CD4-positive, CD25-positive, alpha-beta regulatory T cell (primary cell): ENCODE data around the gene TEX261. TPM values are rescaled to one million over a fixed set of nuclear protein-coding genes. Genes with fewer than 3 reads are reported as not detected.
A peak's percentile ranks its signal among the peaks of the same experiment; 100 is the strongest.
"Not testable (repeated sequence)": the region's sequence is repeated elsewhere in the genome, so short reads cannot be mapped to it uniquely, and the experiment has no call there.

Source experiments
- ATAC-seq, 2 donors: fragments of 150-1000 bp; cut with Tn5 transposase; one replicate each; pipeline ENCODE4 v1.10.0; 2021; ENCODE audit warnings: low read depth in 2 of 2, moderate number of reproducible peaks in 2 of 2, moderate library complexity in 1 of 2
- DNase-seq, 3 donors: peaks; one replicate each; pipeline versions ENCODE4 v3.0.0 to v3.0.0-alpha.2; 2012 to 2022; ENCODE audit warnings: mixed read lengths in 1 of 3
- H3K27ac ChIP-seq: one replicate; pipeline ENCODE4 v1.7.0; 2013; ENCODE audit warnings: mild to moderate bottlenecking, low read length; ENCODE audit not compliant: insufficient read depth, poor library complexity, severe bottlenecking
- H3K27me3 ChIP-seq: one replicate; pipeline ENCODE4 v1.7.0; 2013; ENCODE audit warnings: low read length; ENCODE audit not compliant: control insufficient read depth, insufficient read depth
- H3K36me3 ChIP-seq: one replicate; pipeline ENCODE4 v1.7.0; 2013; ENCODE audit warnings: mild to moderate bottlenecking, low read length, moderate library complexity; ENCODE audit not compliant: control insufficient read depth, insufficient read depth
- H3K4me1 ChIP-seq: 2 replicates; pipeline ENCODE4 v1.7.0; 2013; ENCODE audit warnings: mild to moderate bottlenecking, low read length; ENCODE audit not compliant: insufficient read depth, control insufficient read depth, poor library complexity, severe bottlenecking
- H3K4me3 ChIP-seq: one replicate; pipeline ENCODE4 v1.7.0; 2013; ENCODE audit warnings: low read depth, mild to moderate bottlenecking, low read length, moderate library complexity
- H3K9me3 ChIP-seq, 2 experiments: 1 replicate in 1 of 2; 2 replicates in 1 of 2; pipeline ENCODE4 v1.7.0; 2013; ENCODE audit warnings: low read length in 2 of 2, mild to moderate bottlenecking in 1 of 2, moderate library complexity in 1 of 2; ENCODE audit not compliant: control insufficient read depth in 2 of 2
- H3K27ac Mint-ChIP-seq, 3 donors: one replicate each; pipeline ENCODE4 v1.8.0; 2020 to 2022; ENCODE audit warnings: mild to moderate bottlenecking in 3 of 3, mixed read lengths in 3 of 3, moderate library complexity in 2 of 3
- H3K27me3 Mint-ChIP-seq: one replicate; pipeline ENCODE4 v1.8.0; 2022; ENCODE audit warnings: mild to moderate bottlenecking, mixed read lengths
- H3K36me3 Mint-ChIP-seq: one replicate; pipeline ENCODE4 v1.8.0; 2020; ENCODE audit warnings: mixed read lengths
- H3K4me1 Mint-ChIP-seq, 4 donors: one replicate each; pipeline ENCODE4 v1.8.0; 2020 to 2022; ENCODE audit warnings: mixed read lengths in 4 of 4, mild to moderate bottlenecking in 1 of 4
- H3K4me3 Mint-ChIP-seq, 4 donors: one replicate each; pipeline ENCODE4 v1.8.0; 2020 to 2022; ENCODE audit warnings: mild to moderate bottlenecking in 4 of 4, mixed read lengths in 4 of 4, moderate library complexity in 3 of 4
- H3K9me3 Mint-ChIP-seq, 7 donors: one replicate each; pipeline ENCODE4 v1.8.0; 2020 to 2022; ENCODE audit warnings: mixed read lengths in 7 of 7, mild to moderate bottlenecking in 3 of 7, moderate library complexity in 2 of 7
- polyA plus RNA-seq, 4 donors: library from polyadenylated mRNA; unstranded; fragments of 300-500 nt; fragmentation: Illumina TruSeq; gene quantifications; one replicate each; pipeline ENCODE4 v1.2.3, GENCODE V29; 2021
- total RNA-seq: library from RNA; stranded (reverse); gene quantifications from one replicate; pipeline ENCODE4 v1.2.3, GENCODE V29; 2022

Gene TEX261
- total RNA-seq = 37.8 TPM
- polyA plus RNA-seq = 10 to 100 TPM; 30.2 to 35.4 (median 32.6) TPM

DNA sequence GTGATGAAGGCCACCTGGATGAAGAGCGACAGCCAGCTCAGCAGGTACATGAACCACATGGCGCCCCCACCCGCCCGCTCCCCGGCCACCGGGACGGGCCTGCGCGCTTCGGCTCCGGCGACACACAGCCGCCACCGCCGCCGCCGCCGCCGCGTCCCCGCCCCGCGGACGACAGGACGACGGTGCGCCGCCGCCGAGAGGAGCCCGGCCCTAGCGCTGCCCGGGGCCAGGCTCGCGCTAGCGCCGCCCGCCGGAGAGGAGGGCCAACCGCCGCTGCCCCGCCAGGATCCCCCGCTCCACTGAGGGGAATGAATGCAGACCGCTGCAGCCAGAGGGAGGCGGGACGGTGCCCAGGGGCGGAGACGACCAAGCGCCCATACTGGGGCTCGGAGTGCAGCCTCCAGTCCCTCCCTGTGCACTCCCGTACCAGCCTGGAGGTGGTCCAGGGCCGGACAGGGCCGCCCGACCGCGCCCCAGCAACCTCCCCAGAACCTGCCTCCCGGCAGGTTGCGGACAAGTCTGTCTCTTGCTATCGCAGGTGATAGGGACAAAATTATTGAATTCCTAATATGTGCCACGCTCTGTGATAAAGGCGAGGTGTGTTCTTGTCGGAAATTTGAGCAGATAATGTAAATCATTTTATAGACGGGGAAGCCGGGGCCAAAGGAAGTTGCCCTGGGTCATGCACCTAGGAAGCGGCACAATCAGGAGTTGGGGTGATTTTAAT lies at the start of gene TEX261:
TEX261 (minus strand) TSS at position 175 of the 727 bp plus-strand sequence; CDS start at position 59, 116 bp downstream.
- DNase-seq (peak; percentile 82 to 92 (median 89)), ATAC-seq (peak; percentile 98)
- Mint-ChIP-seq H3K4me3 (peak within 1 kb of the TSS; percentile 94 to 99 (median 96)), H3K27ac (peak within 1 kb of the TSS; percentile 86 to 96 (median 90)), H3K4me1 (peaks cover 23 to 40% (median 29%) of the 10 kb centered on the region in 4 donors), H3K9me3 (no peaks in the 10 kb centered on the region), H3K36me3 (peaks cover 9% of the 10 kb centered on the region), H3K27me3 (no peaks in the 10 kb centered on the region)
- Histone ChIP-seq H3K36me3 (peaks cover 22% of the 10 kb centered on the region), H3K27ac (peak within 1 kb of the TSS; percentile 68), H3K9me3 (no peaks in the 10 kb centered on the region), H3K4me3 (peak within 1 kb of the TSS; percentile 93), H3K4me1 (peaks cover 26% of the 10 kb centered on the region), H3K27me3 (no peaks in the 10 kb centered on the region)

DNA sequence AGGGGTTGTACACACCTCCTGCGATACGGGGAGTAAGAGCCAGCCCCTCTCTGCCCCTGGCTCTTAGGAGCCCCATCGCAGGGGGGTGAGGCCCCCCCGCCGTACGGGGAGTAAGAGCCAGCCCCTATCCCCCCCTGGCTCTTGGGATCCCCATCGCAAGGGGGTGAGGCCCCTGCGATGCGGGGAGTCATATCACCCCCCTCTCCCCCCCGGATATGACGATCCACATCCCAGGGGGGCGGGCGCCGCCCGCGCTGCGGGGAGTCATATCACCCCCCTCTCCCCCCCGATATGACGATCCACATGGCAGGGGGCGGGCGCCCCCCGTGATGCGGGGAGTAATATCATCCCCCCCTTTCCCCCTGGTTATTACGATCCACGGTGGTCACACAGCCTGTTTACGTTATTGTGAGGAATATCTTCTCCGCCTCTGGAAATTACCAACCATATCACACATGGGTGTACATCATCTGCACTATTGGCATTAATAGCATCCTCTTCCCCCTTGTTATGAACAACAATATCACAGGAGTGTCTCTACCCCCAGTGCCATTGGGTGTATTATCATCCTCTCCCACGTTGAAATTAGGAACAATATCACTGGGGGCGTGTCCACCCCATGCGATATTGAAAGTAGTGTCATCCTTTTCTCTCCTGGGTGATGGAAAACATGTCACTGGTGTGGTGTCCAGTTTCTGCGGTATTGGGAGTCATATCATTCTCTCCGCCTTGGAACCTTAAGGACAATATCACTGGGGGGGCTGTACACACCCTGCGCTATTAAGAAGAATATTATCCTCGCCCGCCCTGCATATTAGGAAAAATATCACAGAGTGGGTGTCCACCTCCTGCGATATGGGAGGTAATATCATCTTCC lies 49.1 kb upstream of the TEX261 start:
- Histone ChIP-seq H3K4me3 (no peak overlapping the region), H3K27me3 (no peaks in the 10 kb centered on the region), H3K9me3 (no peaks in the 10 kb centered on the region), H3K27ac (no peak overlapping the region), H3K4me1 (no peaks in the 10 kb centered on the region), H3K36me3 (no peaks in the 10 kb centered on the region)
- Mint-ChIP-seq H3K4me3 (no peak overlapping the region), H3K4me1 (no peaks in the 10 kb centered on the region), H3K27ac (no peak overlapping the region), H3K9me3 (no peaks in the 10 kb centered on the region), H3K36me3 (no peaks in the 10 kb centered on the region), H3K27me3 (no peaks in the 10 kb centered on the region)
- ATAC-seq = no peak
- peak in 1 of 3 donors; percentile 40 for DNase-seq

DNA sequence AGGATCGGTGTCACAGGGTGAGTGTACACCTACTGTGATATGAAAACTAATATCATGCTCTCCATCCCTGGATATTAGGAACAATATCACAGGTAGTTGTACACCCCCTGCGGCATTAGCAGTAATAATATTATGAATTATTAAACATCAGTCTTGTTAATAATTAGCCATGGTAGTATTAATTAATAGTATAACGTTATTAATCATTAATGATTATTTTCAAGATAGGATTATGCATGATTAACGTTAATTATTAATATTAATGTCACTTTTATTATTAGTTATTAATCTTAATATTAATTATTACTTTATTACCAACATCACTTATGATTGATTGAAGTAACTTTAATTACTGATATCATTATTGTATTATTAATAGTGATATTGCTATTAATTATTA lies 47.6 kb upstream of the TEX261 start:
- H3K36me3 ChIP-seq = no peaks in the 10 kb centered on the region
- ATAC-seq (no peak), DNase-seq (no peak)
- H3K27me3 ChIP-seq = no peaks in the 10 kb centered on the region
- H3K27me3 Mint-ChIP-seq = no peaks in the 10 kb centered on the region
- H3K36me3 Mint-ChIP-seq = no peaks in the 10 kb centered on the region
- H3K27ac Mint-ChIP-seq = no peak overlapping the region
- no peak overlapping the region for H3K27ac ChIP-seq
- no peaks in the 10 kb centered on the region for H3K9me3 ChIP-seq
- H3K4me3 Mint-ChIP-seq = no peak overlapping the region
- H3K4me3 ChIP-seq = no peak overlapping the region
- no peaks in the 10 kb centered on the region for H3K9me3 Mint-ChIP-seq
- no peaks in the 10 kb centered on the region for H3K4me1 ChIP-seq
- H3K4me1 Mint-ChIP-seq = no peaks in the 10 kb centered on the region

- not testable (repeated sequence) for DNase-seq, H3K4me3 Mint-ChIP-seq, H3K36me3 ChIP-seq, ATAC-seq, H3K4me1 ChIP-seq, H3K27me3 ChIP-seq, H3K9me3 ChIP-seq, H3K4me1 Mint-ChIP-seq, H3K27ac ChIP-seq, H3K27ac Mint-ChIP-seq, H3K36me3 Mint-ChIP-seq, H3K9me3 Mint-ChIP-seq, H3K4me3 ChIP-seq, H3K27me3 Mint-ChIP-seq
Observed at GRCh38 chr2:71036296-71036695, 41.6 kb upstream of the TEX261 start.

- H3K27ac Mint-ChIP-seq = peak overlapping the region; percentile 61 to 72 (median 69)
- not testable (repeated sequence) for H3K4me1 ChIP-seq, H3K4me3 ChIP-seq, H3K9me3 ChIP-seq, H3K4me3 Mint-ChIP-seq, H3K36me3 Mint-ChIP-seq, ATAC-seq, H3K4me1 Mint-ChIP-seq, H3K27me3 Mint-ChIP-seq, H3K27me3 ChIP-seq, H3K36me3 ChIP-seq, H3K9me3 Mint-ChIP-seq, H3K27ac ChIP-seq
- DNase-seq = peak in 2 of 3 donors; percentile 32 to 33
Observed at GRCh38 chr2:71023553-71024243, 29.0 kb upstream of the TEX261 start.

- not testable (repeated sequence) for H3K36me3 Mint-ChIP-seq, DNase-seq, ATAC-seq, H3K36me3 ChIP-seq, H3K4me3 ChIP-seq, H3K9me3 ChIP-seq, H3K27me3 ChIP-seq, H3K27ac ChIP-seq, H3K4me1 ChIP-seq, H3K9me3 Mint-ChIP-seq, H3K27me3 Mint-ChIP-seq, H3K4me3 Mint-ChIP-seq, H3K4me1 Mint-ChIP-seq
- peak overlapping the region in 1 of 3 donors; percentile 42 for H3K27ac Mint-ChIP-seq
Observed at GRCh38 chr2:71021394-71021793, 26.7 kb upstream of the TEX261 start.

GRCh38 chr2:71019989-71020388 lies 25.3 kb upstream of the TEX261 start:
- not testable (repeated sequence) for H3K27ac Mint-ChIP-seq, H3K9me3 Mint-ChIP-seq, H3K27ac ChIP-seq, H3K4me3 Mint-ChIP-seq, ATAC-seq, H3K4me3 ChIP-seq, H3K9me3 ChIP-seq, H3K4me1 ChIP-seq, H3K4me1 Mint-ChIP-seq, H3K36me3 ChIP-seq, H3K27me3 ChIP-seq, H3K36me3 Mint-ChIP-seq, DNase-seq, H3K27me3 Mint-ChIP-seq
